Measurements from ENCODE around the gene UBR4.

The UBR4 gene

GRCh38 chr1:19059773-19060172 is 150.3 kb downstream of the UBR4 start:
- H3K4me3 ChIP-seq (ENCODE audit: low read depth, low read length) = no peak overlapping the region

- no peak overlapping the region for H3K4me3 ChIP-seq (ENCODE audit: low read depth, low read length)
Observed at GRCh38 chr1:19058476-19058797, 151.6 kb downstream of the UBR4 start.

- no peak overlapping the region for H3K4me3 ChIP-seq (ENCODE audit: low read depth, low read length)
Observed at GRCh38 chr1:19057784-19058475, 152.1 kb downstream of the UBR4 start.

GRCh38 chr1:19057182-19057779 is 152.8 kb downstream of the UBR4 start:
- no peak overlapping the region for H3K4me3 ChIP-seq (ENCODE audit: low read depth, low read length)

GRCh38 chr1:19055701-19056100 is 154.4 kb downstream of the UBR4 start:
- H3K4me3 ChIP-seq (ENCODE audit: low read depth, low read length) = no peak overlapping the region

- no peak overlapping the region for H3K4me3 ChIP-seq (ENCODE audit: low read depth, low read length)
Observed at GRCh38 chr1:19055001-19055400, 155.1 kb downstream of the UBR4 start.

- no peak overlapping the region for H3K4me3 ChIP-seq (ENCODE audit: low read depth, low read length)
Observed at GRCh38 chr1:19054216-19054615, 155.8 kb downstream of the UBR4 start.

GRCh38 chr1:19053486-19053885 is 156.6 kb downstream of the UBR4 start:
- no peak overlapping the region for H3K4me3 ChIP-seq (ENCODE audit: low read depth, low read length)

GRCh38 chr1:19049798-19050197 is 160.3 kb downstream of the UBR4 start:
- H3K4me3 ChIP-seq (ENCODE audit: low read depth, low read length) = no peak overlapping the region

- no peak overlapping the region for H3K4me3 ChIP-seq (ENCODE audit: low read depth, low read length)
Observed at GRCh38 chr1:19049128-19049768, 160.8 kb downstream of the UBR4 start.

GRCh38 chr1:19046972-19047731 is 162.9 kb downstream of the UBR4 start:
- no peak overlapping the region for H3K4me3 ChIP-seq (ENCODE audit: low read depth, low read length)

GRCh38 chr1:19045898-19046880 is 163.9 kb downstream of the UBR4 start:
- no peak overlapping the region for H3K4me3 ChIP-seq (ENCODE audit: low read depth, low read length)

GRCh38 chr1:19044975-19045831 is 164.9 kb downstream of the UBR4 start:
- no peak overlapping the region for H3K4me3 ChIP-seq (ENCODE audit: low read depth, low read length)

GRCh38 chr1:19044471-19044870 is 165.6 kb downstream of the UBR4 start:
- no peak overlapping the region for H3K4me3 ChIP-seq (ENCODE audit: low read depth, low read length)

GRCh38 chr1:19043579-19044443 is 166.3 kb downstream of the UBR4 start:
- no peak overlapping the region for H3K4me3 ChIP-seq (ENCODE audit: low read depth, low read length)

GRCh38 chr1:19042675-19043578 is 167.1 kb downstream of the UBR4 start:
- no peak overlapping the region for H3K4me3 ChIP-seq (ENCODE audit: low read depth, low read length)

- no peak overlapping the region for H3K4me3 ChIP-seq (ENCODE audit: low read depth, low read length)
Observed at GRCh38 chr1:19040010-19040680, 169.9 kb downstream of the UBR4 start.
